Endothelial cell of umbilical vein (primary cell): ENCODE measurements around the gene TULP1. TPM values are rescaled to one million over a fixed set of nuclear protein-coding genes. Genes with fewer than 3 reads are reported as not detected.

ENCODE experiments used
- BruUV-seq: library from RNA; stranded (reverse); fragments of 400-500 nt; replicated peaks from 2 replicates; lab custom pipeline; 2021; lab: Mats Ljungman, UMichigan
- CTCF ChIA-PET: fragments of 300-600, 350-600 bp; sonication (Branson Sonifier 250); formaldehyde crosslinking; loops from one replicate; lab custom pipeline; 2021; ENCODE audit warnings: antibody characterized with exemption, inconsistent platforms; lab: Charles Lee
- POLR2A ChIA-PET: fragments of 300-600, 350-600 bp; sonication (Branson Sonifier 250); formaldehyde crosslinking; loops from one replicate; lab custom pipeline; 2021; ENCODE audit warnings: antibody characterized with exemption, inconsistent platforms; lab: Charles Lee
- DNase-seq: peaks from one replicate; pipeline ENCODE4 v3.0.0-alpha.2; 2011; ENCODE audit warnings: low read depth, low spot score
- FAIRE-seq: peaks from 2 replicates; lab custom pipeline; 2011; peaks lifted over from hg19 to GRCh38; lab: Jason Lieb, UNC
- H2AFZ ChIP-seq: 2 replicates; pipeline ENCODE4 v1.6.0; 2012; ENCODE audit warnings: low read depth, low read length, control low read depth, inconsistent platforms
- H3K27ac ChIP-seq: 2 replicates; pipeline ENCODE4 v1.5.1; 2011; ENCODE audit warnings: low read depth, mild to moderate bottlenecking, control low read depth, low read length, moderate library complexity; ENCODE audit not compliant: insufficient read depth
- H3K27me3 ChIP-seq, 2 experiments: 2 replicates each; pipeline versions ENCODE4 v1.6.0 to v1.6.1; 2011; ENCODE audit warnings: low read length in 2 of 2, mixed read lengths in 1 of 2; ENCODE audit not compliant: control insufficient read depth in 2 of 2, insufficient read depth in 2 of 2
- H3K36me3 ChIP-seq, 2 experiments: 2 replicates in 1 of 2; 3 replicates in 1 of 2; pipeline ENCODE4 v1.5.1; 2011; ENCODE audit warnings: low read length in 2 of 2, mild to moderate bottlenecking in 1 of 2, moderate library complexity in 1 of 2; ENCODE audit not compliant: control insufficient read depth in 2 of 2, insufficient read depth in 2 of 2; ENCODE audit errors: extremely low read depth in 1 of 2
- H3K4me1 ChIP-seq: 3 replicates; pipeline ENCODE4 v1.5.1; 2011; ENCODE audit warnings: mild to moderate bottlenecking, low read length; ENCODE audit not compliant: control insufficient read depth, insufficient read depth; ENCODE audit errors: extremely low read depth
- H3K4me2 ChIP-seq: 2 replicates; pipeline ENCODE4 v1.6.1; 2011; ENCODE audit warnings: low read length, control low read depth, mixed read lengths; ENCODE audit not compliant: insufficient read depth
- H3K4me3 ChIP-seq, 3 experiments: fragments of 200-600 bp in 1 of 3; sonication (generic), shearing (Covaris generic) in 1 of 3; replicated peaks in 1 of 3; 2 replicates each; pipeline ENCODE4 v1.5.1; 2011 to 2016; ENCODE audit warnings: control low read depth in 3 of 3, low read length in 3 of 3, mild to moderate bottlenecking in 2 of 3, inconsistent platforms in 1 of 3, low read depth in 1 of 3, moderate library complexity in 1 of 3; ENCODE audit not compliant: insufficient read depth in 1 of 3
- H3K79me2 ChIP-seq: 2 replicates; pipeline ENCODE4 v1.6.0; 2012; ENCODE audit warnings: low read length, inconsistent platforms; ENCODE audit not compliant: control insufficient read depth, insufficient read depth
- H3K9ac ChIP-seq: replicated peaks from 2 replicates; pipeline ENCODE3; 2011; ENCODE audit warnings: low read length, control low read depth; ENCODE audit not compliant: insufficient read depth; ENCODE audit errors: extremely low read depth
- H3K9me1 ChIP-seq: replicated peaks from 3 replicates; pipeline ENCODE4 v1.6.0; 2011; ENCODE audit warnings: mild to moderate bottlenecking, low read length; ENCODE audit not compliant: control insufficient read depth, insufficient read depth; ENCODE audit errors: extremely low read depth
- H3K9me3 ChIP-seq: replicated peaks from 2 replicates; pipeline ENCODE4 v1.5.1; 2012; ENCODE audit warnings: low read length, inconsistent platforms; ENCODE audit not compliant: control insufficient read depth, insufficient read depth
- H4K20me1 ChIP-seq: replicated peaks from 2 replicates; pipeline ENCODE3; 2011; ENCODE audit warnings: mild to moderate bottlenecking, low read length; ENCODE audit not compliant: control insufficient read depth, insufficient read depth; ENCODE audit errors: extremely low read depth
- EZH2 ChIP-seq: IDR thresholded peaks from 2 replicates; pipeline ENCODE4 v1.6.1; 2012; ENCODE audit warnings: borderline replicate concordance, low read depth, mild to moderate bottlenecking, moderate library complexity, low read length, inconsistent platforms; ENCODE audit not compliant: severe bottlenecking
- GATA2 ChIP-seq: IDR thresholded peaks from 2 replicates; pipeline ENCODE4 v1.7.0; 2011; ENCODE audit warnings: low read depth, mild to moderate bottlenecking, moderate library complexity, mixed read lengths, low read length; ENCODE audit not compliant: insufficient read length, insufficient read depth
- JUN ChIP-seq: IDR thresholded peaks from 2 replicates; pipeline ENCODE4 v1.6.1; 2011; ENCODE audit warnings: borderline replicate concordance, low read depth; ENCODE audit not compliant: insufficient read length, insufficient read depth
- POLR2A ChIP-seq: IDR thresholded peaks from 2 replicates; pipeline ENCODE4 v1.6.1; 2012; ENCODE audit warnings: low read depth, mild to moderate bottlenecking, control low read depth, low read length
- dilution Hi-C: fragments of 300-500 bp; cut with MboI; formaldehyde crosslinking; loops from one replicate; pipeline ENCODE4 v1.15.0; 2019; ENCODE audit warnings: low sequenced_read_pairs; ENCODE audit not compliant: extremely low pct_ligation_motif_present
- intact Hi-C: fragments of 100-400 bp; cut with micrococcal nuclease; formaldehyde crosslinking; loops from one replicate; pipeline ENCODE4 v1.10.0; 2022
- polyA plus RNA-seq, 4 experiments: library from polyadenylated mRNA; depleted of rRNA in 3 of 4; stranded (reverse) in 3 of 4; unstranded in 1 of 4; fragments of >200 nt; gene quantifications; 2 replicates each; pipeline versions ENCODE4 v1.2.1 to v1.2.3, GENCODE V29; 2011 to 2012; ENCODE audit warnings: missing spikeins in 1 of 4
- total RNA-seq: library from RNA; stranded (reverse); gene quantifications from 2 replicates; pipeline ENCODE4 v1.2.3, GENCODE V29; 2021
- TF ChIP-seq, protein P1 (sequence below): IDR thresholded peaks from 2 replicates; pipeline ENCODE4 v1.6.1; 2011; ENCODE audit not compliant: insufficient read depth, insufficient read length
- TF ChIP-seq, protein P2 (sequence below), 2 donors: IDR thresholded peaks; 1 replicate in 1 of 2; 2 replicates in 1 of 2; pipeline ENCODE4 v1.5.1; 2011; ENCODE audit warnings: low read length in 2 of 2, mild to moderate bottlenecking in 2 of 2, moderate library complexity in 2 of 2, control low read depth in 1 of 2, inconsistent platforms in 1 of 2, low read depth in 1 of 2; ENCODE audit not compliant: insufficient read depth in 1 of 2; ENCODE audit errors: extremely low read depth in 1 of 2

The TULP1 gene
- total and polyA plus RNA-seq, 2 donors (not counting 3 experiments of a cell fraction or from before 2014, with no cell fraction given) = not detected

DNA sequence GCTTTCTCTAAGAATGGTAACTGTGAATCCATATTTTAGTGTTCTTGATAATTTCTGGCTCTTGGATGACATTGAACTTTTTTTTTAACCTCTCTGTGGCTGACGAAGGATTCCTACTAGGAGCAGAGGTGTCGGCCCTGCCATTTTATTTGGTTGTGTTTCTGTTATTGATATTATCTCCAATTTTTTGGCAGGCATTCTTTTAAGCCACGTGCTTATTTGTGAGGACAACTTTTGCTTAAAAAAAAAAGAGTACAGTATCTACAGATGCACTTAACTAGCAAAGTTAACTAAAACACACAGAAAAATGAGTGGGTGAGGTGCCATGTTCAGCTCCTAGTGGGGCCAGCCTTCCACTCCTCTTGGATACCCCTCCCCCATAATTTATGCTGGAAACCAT, 59.5 kb downstream of the TULP1 start:
- no peaks in the 10 kb centered on the region for H3K9me1 ChIP-seq
- CTCF ChIA-PET = interaction anchor here (0.7 to 7.3 kb wide), 3 partner anchors 15 to 110 kb away, joined by 3 to 270 read pairs (median 14); partner anchors contain the start of genes PPARD and RPL10A
- intact Hi-C loops = no loop called here

More for the DNA sequence above, 59.5 kb downstream of the TULP1 start:
- BruUV-seq = TSS peak; percentile 40
- Histone ChIP-seq H3K9ac (peak overlapping the region; percentile 75), H3K4me2 (peak overlapping the region; percentile 78), H3K4me3 (peak overlapping the region; percentile 41 to 83 (median 69)), H3K27me3 (peaks cover 0 to 2% of the 10 kb centered on the region in 2 experiments), H3K36me3 (peaks cover 0 to 6% of the 10 kb centered on the region in 2 experiments), H3K27ac (no peak overlapping the region), H3K4me1 (peaks cover 16% of the 10 kb centered on the region), H4K20me1 (no peaks in the 10 kb centered on the region), H3K79me2 (no peaks in the 10 kb centered on the region), H2AFZ (peak overlapping the region; percentile 93), H3K9me3 (no peaks in the 10 kb centered on the region)
- FAIRE-seq (peak; percentile 77), DNase-seq (no peak)
- dilution Hi-C loops = no loop called here
- POLR2A ChIA-PET = no interaction called here
- TF ChIP-seq, protein P1, sequence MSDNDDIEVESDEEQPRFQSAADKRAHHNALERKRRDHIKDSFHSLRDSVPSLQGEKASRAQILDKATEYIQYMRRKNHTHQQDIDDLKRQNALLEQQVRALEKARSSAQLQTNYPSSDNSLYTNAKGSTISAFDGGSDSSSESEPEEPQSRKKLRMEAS = no peak
- TF ChIP-seq GATA2 (no peak), JUN (no peak), POLR2A (no peak), EZH2 (no peak)
- TF ChIP-seq, protein P2, sequence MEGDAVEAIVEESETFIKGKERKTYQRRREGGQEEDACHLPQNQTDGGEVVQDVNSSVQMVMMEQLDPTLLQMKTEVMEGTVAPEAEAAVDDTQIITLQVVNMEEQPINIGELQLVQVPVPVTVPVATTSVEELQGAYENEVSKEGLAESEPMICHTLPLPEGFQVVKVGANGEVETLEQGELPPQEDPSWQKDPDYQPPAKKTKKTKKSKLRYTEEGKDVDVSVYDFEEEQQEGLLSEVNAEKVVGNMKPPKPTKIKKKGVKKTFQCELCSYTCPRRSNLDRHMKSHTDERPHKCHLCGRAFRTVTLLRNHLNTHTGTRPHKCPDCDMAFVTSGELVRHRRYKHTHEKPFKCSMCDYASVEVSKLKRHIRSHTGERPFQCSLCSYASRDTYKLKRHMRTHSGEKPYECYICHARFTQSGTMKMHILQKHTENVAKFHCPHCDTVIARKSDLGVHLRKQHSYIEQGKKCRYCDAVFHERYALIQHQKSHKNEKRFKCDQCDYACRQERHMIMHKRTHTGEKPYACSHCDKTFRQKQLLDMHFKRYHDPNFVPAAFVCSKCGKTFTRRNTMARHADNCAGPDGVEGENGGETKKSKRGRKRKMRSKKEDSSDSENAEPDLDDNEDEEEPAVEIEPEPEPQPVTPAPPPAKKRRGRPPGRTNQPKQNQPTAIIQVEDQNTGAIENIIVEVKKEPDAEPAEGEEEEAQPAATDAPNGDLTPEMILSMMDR (IDR thresholded peaks at IDR 0.05; ENCODE audit: extremely low read depth in 1 of 2, insufficient read depth in 1 of 2, low read depth in 1 of 2, low read length in 2 of 2) = no peak
